SW 1271 (cell line): ENCODE measurements around the gene DLG2.

Source experiments
- DNase-seq, 2 experiments: peaks; one replicate each; lab custom pipeline; 2025; lab: John Stamatoyannopoulos, UW

The DLG2 gene

GRCh38 chr11:83852775-83853442 is 1774.2 kb downstream of the DLG2 start:
- DNase-seq = no peak

GRCh38 chr11:83852012-83852411 is 1775.1 kb downstream of the DLG2 start:
- DNase-seq = no peak

- DNase-seq = no peak
Measured at GRCh38 chr11:83847467-83848034, 1779.6 kb downstream of the DLG2 start.

- DNase-seq = no peak
Measured at GRCh38 chr11:83845797-83846196, 1781.3 kb downstream of the DLG2 start.

GRCh38 chr11:83840326-83840725 is 1786.8 kb downstream of the DLG2 start:
- DNase-seq = no peak

- DNase-seq = peak; percentile 22 to 49
Measured at GRCh38 chr11:83836883-83837654, 1790.1 kb downstream of the DLG2 start.

- DNase-seq = no peak
Measured at GRCh38 chr11:83836065-83836464, 1791.1 kb downstream of the DLG2 start.

GRCh38 chr11:83835423-83835822 is 1791.7 kb downstream of the DLG2 start:
- no peak for DNase-seq

- no peak for DNase-seq
Measured at GRCh38 chr11:83831929-83832328, 1795.2 kb downstream of the DLG2 start.

- DNase-seq = peak in 1 of 2 experiments; percentile 54
Measured at GRCh38 chr11:83827940-83828554, 1799.1 kb downstream of the DLG2 start.

- no peak for DNase-seq
Measured at GRCh38 chr11:83827520-83827919, 1799.6 kb downstream of the DLG2 start.

- DNase-seq = no peak
Measured at GRCh38 chr11:83826078-83826477, 1801.1 kb downstream of the DLG2 start.

GRCh38 chr11:83823461-83824025 is 1803.6 kb downstream of the DLG2 start:
- DNase-seq = no peak

GRCh38 chr11:83819931-83820549 is 1807.1 kb downstream of the DLG2 start:
- DNase-seq = peak; percentile 20 to 81

GRCh38 chr11:83818349-83818748 is 1808.8 kb downstream of the DLG2 start:
- peak; percentile 18 to 55 for DNase-seq

GRCh38 chr11:83816572-83817187 is 1810.5 kb downstream of the DLG2 start:
- peak in 1 of 2 experiments; percentile 57 for DNase-seq

- no peak for DNase-seq
Measured at GRCh38 chr11:83815736-83816135, 1811.4 kb downstream of the DLG2 start.

- no peak for DNase-seq
Measured at GRCh38 chr11:83813296-83813695, 1813.8 kb downstream of the DLG2 start.

GRCh38 chr11:83809274-83809673 is 1817.9 kb downstream of the DLG2 start:
- DNase-seq = no peak

- DNase-seq = peak in 1 of 2 experiments; percentile 14
Measured at GRCh38 chr11:83801799-83802198, 1825.3 kb downstream of the DLG2 start.

- DNase-seq = no peak
Measured at GRCh38 chr11:83793310-83793709, 1833.8 kb downstream of the DLG2 start.
